ENCODE results near the gene PIAS4.

DNA sequence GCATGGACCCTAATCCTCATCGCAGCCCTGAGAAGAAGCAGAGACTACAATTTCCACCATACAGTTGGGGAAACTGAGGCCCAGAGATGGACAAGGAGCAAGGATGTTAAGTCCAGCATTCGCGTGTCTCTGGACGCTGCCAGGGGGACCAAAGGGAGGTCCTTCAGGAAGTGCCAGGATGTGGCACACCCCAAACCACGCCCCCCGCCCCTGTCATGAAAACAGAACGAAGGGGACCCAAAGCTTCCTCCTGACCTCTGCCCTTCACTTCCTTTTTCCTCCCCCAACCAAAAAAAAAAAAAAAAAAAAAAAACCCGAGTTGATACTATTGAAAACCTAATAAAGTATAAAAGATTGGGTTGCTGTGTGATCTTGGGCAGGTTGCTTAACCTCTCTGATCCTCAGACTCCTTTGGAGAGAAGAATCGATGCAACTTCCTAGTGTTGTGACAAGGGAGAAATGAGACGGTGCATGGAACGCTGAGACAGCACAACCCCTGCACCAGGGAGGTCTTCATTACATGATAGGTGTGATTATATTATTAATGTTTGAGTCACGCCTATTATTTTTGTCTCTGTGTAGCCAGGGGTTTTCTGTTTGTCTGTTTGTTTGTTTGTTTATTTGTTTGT, 61.9 kb downstream of the PIAS4 start:
- TF ChIP-seq POLR2A (IDR thresholded peaks at IDR 0.05; ENCODE audit: low read depth, low read length) (no peak), CTCF (IDR thresholded peaks at IDR 0.05; ENCODE audit: extremely low read depth in 1 of 2, insufficient read depth in 1 of 2, low read depth in 1 of 2, low read length in 2 of 2) (no peak)
